ENCODE results near the gene ARHGAP26. TPM values are rescaled to one million over a fixed set of nuclear protein-coding genes. Genes with fewer than 3 reads are reported as not detected.

Gene ARHGAP26
- polyA plus RNA-seq, 1 donor from 2014 or later = 1.6 TPM

DNA sequence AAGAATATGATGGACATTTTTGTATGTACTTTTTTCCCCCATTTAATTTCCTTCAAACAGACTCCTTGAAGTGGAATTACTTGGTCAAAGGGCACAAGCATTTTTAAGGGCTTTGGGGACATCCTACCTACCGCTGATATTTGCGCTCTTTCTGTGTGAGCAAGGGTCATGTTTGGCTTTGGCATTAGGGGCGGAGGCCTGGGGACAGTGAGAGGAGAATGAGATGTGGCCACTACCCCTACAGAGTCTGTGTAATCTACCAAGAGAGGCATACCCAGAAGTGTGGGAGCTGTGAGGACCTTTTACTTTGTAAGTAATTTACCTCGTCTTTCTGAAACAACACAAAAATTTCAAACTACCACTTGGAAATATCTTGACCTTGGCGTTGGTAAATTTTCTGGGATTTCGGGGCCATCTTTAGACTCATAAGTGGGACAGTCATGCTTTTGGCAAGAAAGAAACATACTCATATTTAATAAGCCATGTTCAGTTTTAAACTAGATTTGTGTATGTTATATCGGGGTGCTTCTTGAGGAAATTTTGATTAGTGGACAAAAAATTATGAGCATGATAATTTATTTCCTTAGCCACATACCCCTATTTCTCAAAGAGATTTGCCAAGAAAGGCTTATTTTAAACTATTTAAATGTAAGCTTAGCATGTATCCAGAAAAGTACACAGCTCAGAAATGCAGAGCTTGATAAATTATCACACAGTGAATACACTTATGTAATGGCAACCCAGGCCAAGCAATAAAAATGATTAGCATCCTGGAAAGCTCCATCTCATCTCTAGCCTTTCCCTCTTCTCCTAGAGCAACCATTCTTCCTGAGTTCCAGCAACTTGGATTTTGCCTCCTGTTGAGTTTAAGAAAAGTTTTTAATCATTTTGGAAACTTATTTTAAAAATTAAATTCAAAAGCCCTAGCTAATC lies 63.6 kb downstream of the ARHGAP26 start:
- Mint-ChIP-seq H3K9me3 (peaks cover 0 to 2% (median 0%) of the 10 kb centered on the region in 3 donors), H3K27me3 (no peaks in the 10 kb centered on the region), H3K27ac (no peak overlapping the region), H3K4me3 (no peak overlapping the region), H3K4me1 (no peaks in the 10 kb centered on the region), H3K36me3 (peaks cover 6% of the 10 kb centered on the region)

GRCh38 chr5:142834504-142834903 lies 64.3 kb downstream of the ARHGAP26 start:
- H3K4me1 Mint-ChIP-seq = no peaks in the 10 kb centered on the region
- H3K36me3 Mint-ChIP-seq = peaks cover 6% of the 10 kb centered on the region
- no peak overlapping the region for H3K4me3 Mint-ChIP-seq
- peaks cover 0 to 2% (median 0%) of the 10 kb centered on the region in 3 donors for H3K9me3 Mint-ChIP-seq
- H3K27me3 Mint-ChIP-seq = no peaks in the 10 kb centered on the region
- no peak overlapping the region for H3K27ac Mint-ChIP-seq

DNA sequence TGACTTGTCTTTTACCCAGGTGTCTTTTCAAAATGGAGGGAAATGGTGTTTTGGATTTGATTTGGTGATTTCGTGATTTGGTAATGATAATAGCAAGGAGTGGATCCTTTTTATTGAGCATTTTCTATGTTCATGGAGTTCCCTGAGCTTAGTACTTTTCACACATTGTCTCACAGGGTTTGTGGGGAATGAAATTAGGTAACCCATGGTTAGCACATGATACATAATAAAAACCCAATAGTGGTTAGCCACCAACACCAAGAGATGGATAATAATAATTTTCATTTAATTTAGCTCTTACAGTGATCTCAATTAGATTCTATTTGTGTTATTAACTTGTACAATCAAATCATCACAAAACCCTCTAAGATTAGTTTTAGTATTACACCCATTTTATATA lies 65.4 kb downstream of the ARHGAP26 start:
- Mint-ChIP-seq H3K27me3 (no peaks in the 10 kb centered on the region), H3K9me3 (peaks cover 0 to 2% (median 0%) of the 10 kb centered on the region in 3 donors), H3K36me3 (peaks cover 6% of the 10 kb centered on the region), H3K4me3 (no peak overlapping the region), H3K27ac (no peak overlapping the region), H3K4me1 (no peaks in the 10 kb centered on the region)

DNA sequence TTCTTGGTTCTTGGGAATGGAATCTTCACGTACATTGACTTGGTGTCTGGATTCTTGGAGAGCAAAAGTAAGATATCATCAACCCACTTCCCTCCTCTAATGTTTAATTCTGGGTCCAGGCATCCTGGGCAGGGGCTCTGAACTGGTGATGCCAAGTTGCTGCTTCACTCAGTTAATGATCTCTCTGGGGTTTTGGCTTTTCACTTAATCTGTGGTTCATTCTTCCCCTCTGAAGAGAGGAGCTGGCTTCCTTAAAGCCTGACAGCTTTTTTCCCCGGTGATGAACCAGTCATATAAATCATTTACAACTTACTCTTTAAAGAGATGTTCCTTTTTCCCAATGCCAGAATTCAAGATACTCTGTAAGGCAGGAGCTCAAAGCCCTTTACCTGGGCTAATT lies 65.9 kb downstream of the ARHGAP26 start:
- H3K4me1 Mint-ChIP-seq = peaks cover 0 to 2% (median 0%) of the 10 kb centered on the region in 3 donors
- H3K27me3 Mint-ChIP-seq = no peaks in the 10 kb centered on the region
- peaks cover 6% of the 10 kb centered on the region for H3K36me3 Mint-ChIP-seq
- peaks cover 0 to 2% (median 0%) of the 10 kb centered on the region in 3 donors for H3K9me3 Mint-ChIP-seq
- H3K27ac Mint-ChIP-seq = no peak overlapping the region
- no peak overlapping the region for H3K4me3 Mint-ChIP-seq

DNA sequence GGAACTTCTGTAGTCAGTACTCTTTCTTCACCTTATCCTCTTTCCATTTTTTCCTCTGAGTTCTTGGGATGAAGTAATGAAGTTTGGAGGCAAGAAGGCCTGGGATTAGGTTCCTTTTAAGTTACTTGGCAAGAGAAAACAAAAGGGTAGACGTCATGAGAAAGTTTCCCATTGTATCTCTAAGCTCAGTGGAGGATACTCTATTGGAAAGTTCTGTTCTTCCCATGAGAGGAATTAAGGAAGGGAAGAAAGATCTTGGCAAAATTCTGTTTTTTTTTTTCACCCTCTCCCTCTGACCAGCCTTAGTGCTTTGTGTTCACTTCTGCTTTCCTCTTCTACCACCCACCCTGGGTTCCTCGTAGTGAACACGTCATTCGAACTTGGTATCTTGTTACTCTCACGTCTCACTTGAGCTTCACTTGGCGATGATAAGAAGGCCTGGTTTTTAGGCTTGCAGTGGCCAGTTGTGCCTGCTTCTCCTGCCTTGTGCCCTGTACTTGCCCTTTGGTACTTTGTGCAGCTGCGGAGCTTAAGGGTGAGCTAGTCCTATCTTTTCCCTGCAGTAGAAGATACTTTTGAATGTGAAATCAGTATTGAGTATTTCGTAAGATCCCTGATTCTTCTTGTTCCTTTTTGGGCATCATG lies 67.0 kb downstream of the ARHGAP26 start:
- Mint-ChIP-seq H3K4me3 (no peak overlapping the region), H3K4me1 (peaks cover 0 to 2% (median 0%) of the 10 kb centered on the region in 3 donors), H3K9me3 (peaks cover 0 to 2% (median 0%) of the 10 kb centered on the region in 3 donors), H3K27me3 (no peaks in the 10 kb centered on the region), H3K27ac (no peak overlapping the region), H3K36me3 (peaks cover 4% of the 10 kb centered on the region)

DNA sequence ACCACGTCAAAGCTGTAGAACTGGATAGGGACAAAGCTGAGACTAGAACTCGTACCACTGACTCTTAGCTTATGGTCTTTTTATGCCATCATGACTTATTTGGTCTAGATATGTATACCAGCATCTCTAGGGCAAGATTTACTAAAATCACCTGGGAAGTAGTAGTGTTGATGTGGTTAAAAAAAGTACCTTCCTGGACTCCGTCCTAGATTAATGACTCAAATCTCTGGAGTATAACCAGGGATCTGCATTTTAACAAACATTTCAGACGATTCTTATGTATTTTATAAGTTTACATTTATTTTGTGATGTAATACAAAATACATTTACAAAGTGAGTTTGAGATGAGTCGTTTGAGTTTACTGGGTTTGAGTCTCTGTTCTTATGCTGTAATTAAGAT lies 68.7 kb downstream of the ARHGAP26 start:
- Mint-ChIP-seq H3K4me3 (no peak overlapping the region), H3K9me3 (peaks cover 0 to 2% (median 0%) of the 10 kb centered on the region in 3 donors), H3K36me3 (peaks cover 4% of the 10 kb centered on the region), H3K27me3 (no peaks in the 10 kb centered on the region), H3K4me1 (peaks cover 0 to 4% (median 2%) of the 10 kb centered on the region in 3 donors), H3K27ac (no peak overlapping the region)

DNA sequence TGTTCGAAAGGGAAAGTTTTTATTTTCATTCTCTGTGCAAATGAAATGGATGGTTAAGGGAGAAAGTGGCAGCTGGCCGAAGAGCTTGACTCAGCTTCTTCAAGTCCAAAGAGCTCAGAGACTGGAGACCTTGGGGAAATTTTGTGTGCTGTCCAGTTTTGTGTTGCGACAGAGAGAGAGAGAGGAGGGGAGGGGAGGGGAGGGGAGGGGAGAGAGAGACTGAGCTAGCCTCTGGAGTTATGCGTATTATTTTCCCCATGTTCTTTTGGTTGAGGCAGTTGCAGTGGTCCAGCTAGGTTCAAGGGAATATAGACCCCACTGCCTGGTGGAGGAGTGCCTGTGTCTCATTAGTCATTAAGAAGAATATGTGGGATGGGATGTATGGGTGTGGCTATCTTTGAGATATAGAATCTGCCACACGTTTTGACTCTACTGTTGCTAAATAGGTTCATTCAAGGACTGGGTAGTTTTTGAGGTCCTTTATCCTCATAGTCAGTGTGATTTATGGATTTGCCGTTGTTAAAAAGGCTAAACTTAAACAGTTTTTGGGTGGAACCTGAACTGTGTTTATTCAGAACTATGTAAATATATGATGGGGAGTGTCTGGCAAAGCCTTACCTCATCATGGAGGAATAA lies 69.7 kb downstream of the ARHGAP26 start:
- H3K27ac Mint-ChIP-seq = no peak overlapping the region
- H3K36me3 Mint-ChIP-seq = peaks cover 4% of the 10 kb centered on the region
- H3K9me3 Mint-ChIP-seq = peaks cover 0 to 2% (median 0%) of the 10 kb centered on the region in 3 donors
- no peaks in the 10 kb centered on the region for H3K27me3 Mint-ChIP-seq
- H3K4me3 Mint-ChIP-seq = no peak overlapping the region
- peaks cover 0 to 5% (median 2%) of the 10 kb centered on the region in 3 donors for H3K4me1 Mint-ChIP-seq

DNA sequence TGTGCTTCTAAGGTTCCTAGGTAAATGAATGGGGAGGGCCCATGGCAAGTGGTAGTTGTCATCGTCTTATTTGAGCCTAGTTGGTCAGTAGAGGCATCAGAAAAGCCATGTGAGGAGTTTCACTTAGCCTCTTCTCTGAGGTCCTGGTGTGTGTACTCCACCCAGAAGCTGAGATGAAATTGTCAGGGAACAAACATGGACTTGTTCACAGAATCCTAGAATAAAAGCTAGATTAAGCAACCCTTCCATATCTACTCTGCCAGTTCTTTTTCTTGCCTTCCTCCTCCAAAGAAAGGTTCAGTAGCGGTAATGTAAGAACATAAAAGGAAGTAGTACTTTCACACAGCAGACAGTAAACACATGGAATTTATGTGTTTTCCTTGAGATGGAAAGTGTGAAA lies 70.4 kb downstream of the ARHGAP26 start:
- Mint-ChIP-seq H3K27me3 (no peaks in the 10 kb centered on the region), H3K4me3 (no peak overlapping the region), H3K9me3 (peaks cover 0 to 2% (median 0%) of the 10 kb centered on the region in 3 donors), H3K4me1 (peaks cover 5 to 12% (median 7%) of the 10 kb centered on the region in 3 donors), H3K27ac (no peak overlapping the region), H3K36me3 (peaks cover 2% of the 10 kb centered on the region)

GRCh38 chr5:142841511-142842265 lies 71.5 kb downstream of the ARHGAP26 start:
- H3K27ac Mint-ChIP-seq = no peak overlapping the region
- peaks cover 0 to 2% (median 0%) of the 10 kb centered on the region in 3 donors for H3K9me3 Mint-ChIP-seq
- no peaks in the 10 kb centered on the region for H3K36me3 Mint-ChIP-seq
- no peaks in the 10 kb centered on the region for H3K27me3 Mint-ChIP-seq
- peaks cover 16 to 24% (median 16%) of the 10 kb centered on the region in 3 donors for H3K4me1 Mint-ChIP-seq
- no peak overlapping the region for H3K4me3 Mint-ChIP-seq

GRCh38 chr5:142842994-142843905 lies 73.1 kb downstream of the ARHGAP26 start:
- Mint-ChIP-seq H3K27me3 (no peaks in the 10 kb centered on the region), H3K4me3 (no peak overlapping the region), H3K27ac (no peak overlapping the region), H3K9me3 (no peaks in the 10 kb centered on the region), H3K4me1 (peaks cover 19 to 27% (median 20%) of the 10 kb centered on the region in 3 donors), H3K36me3 (no peaks in the 10 kb centered on the region)

DNA sequence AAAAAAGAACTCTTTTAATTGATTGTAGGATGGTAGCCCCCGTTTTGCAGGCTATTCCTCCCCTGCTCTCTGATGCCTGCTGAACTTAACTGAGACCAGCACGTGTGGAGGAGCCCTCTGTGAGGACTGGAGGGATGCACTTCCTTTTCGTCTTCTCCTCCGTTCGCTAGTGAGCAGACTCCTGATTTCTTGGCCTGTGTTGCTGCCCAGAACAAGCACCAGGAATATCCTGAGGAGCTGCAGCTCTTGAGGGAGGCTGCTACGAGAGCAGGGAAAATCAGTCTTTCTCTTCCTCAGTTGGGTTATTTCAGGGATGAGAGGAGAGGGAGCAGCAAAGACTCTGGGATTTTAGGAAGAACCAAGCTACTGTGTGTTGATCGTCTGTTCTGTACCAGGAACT lies 74.7 kb downstream of the ARHGAP26 start:
- Mint-ChIP-seq H3K27me3 (no peaks in the 10 kb centered on the region), H3K9me3 (no peaks in the 10 kb centered on the region), H3K4me1 (peaks cover 19 to 27% (median 20%) of the 10 kb centered on the region in 3 donors), H3K27ac (peak overlapping the region in 2 of 3 donors; percentile 64 to 94), H3K4me3 (peak overlapping the region in 1 of 4 donors; percentile 18), H3K36me3 (no peaks in the 10 kb centered on the region)

GRCh38 chr5:142845402-142845921 lies 75.3 kb downstream of the ARHGAP26 start:
- no peaks in the 10 kb centered on the region for H3K27me3 Mint-ChIP-seq
- peaks cover 19 to 30% (median 20%) of the 10 kb centered on the region in 3 donors for H3K4me1 Mint-ChIP-seq
- peak overlapping the region; percentile 23 to 94 (median 64) for H3K27ac Mint-ChIP-seq
- peak overlapping the region in 2 of 4 donors; percentile 38 to 86 for H3K4me3 Mint-ChIP-seq
- H3K9me3 Mint-ChIP-seq = no peaks in the 10 kb centered on the region
- no peaks in the 10 kb centered on the region for H3K36me3 Mint-ChIP-seq

DNA sequence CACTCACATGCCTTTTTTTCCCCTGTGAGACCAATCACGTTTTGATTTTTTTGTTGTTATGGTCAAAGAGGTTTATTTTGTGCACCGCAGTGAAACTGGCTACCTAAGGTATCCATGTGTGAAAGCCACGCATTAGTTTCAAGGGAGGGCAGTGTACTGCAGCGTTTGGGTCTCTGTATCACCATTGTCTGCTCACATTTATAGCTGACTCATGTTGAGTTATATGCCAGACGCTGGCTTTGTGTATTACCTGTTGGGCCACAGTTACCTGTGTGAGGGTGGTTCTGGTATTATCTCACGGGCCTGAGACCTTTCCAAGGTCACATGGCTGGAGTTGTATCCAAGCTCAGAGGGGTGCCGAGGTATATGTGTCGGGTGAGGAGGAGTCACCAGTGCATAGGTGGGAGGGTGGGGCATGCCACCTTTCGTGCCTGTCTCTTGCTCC lies 75.8 kb downstream of the ARHGAP26 start:
- Mint-ChIP-seq H3K4me1 (peaks cover 19 to 28% (median 20%) of the 10 kb centered on the region in 3 donors), H3K9me3 (no peaks in the 10 kb centered on the region), H3K4me3 (peak overlapping the region in 2 of 4 donors; percentile 38 to 86), H3K27me3 (no peaks in the 10 kb centered on the region), H3K27ac (peak overlapping the region in 2 of 3 donors; percentile 23 to 94), H3K36me3 (no peaks in the 10 kb centered on the region)

Measured in IgD-negative memory B cell (primary cell).